ENCODE results near the gene RCAN1.
"Not testable (repeated sequence)": the region's sequence is repeated elsewhere in the genome, so short reads cannot be mapped to it uniquely, and the experiment has no call there.

RCAN1 gene

GRCh38 chr21:34514576-34515115 is 100.3 kb downstream of the RCAN1 start:
- DNase-seq (ENCODE audit: low spot score) = no peak

GRCh38 chr21:34513129-34513675 is 101.7 kb downstream of the RCAN1 start:
- DNase-seq (ENCODE audit: low spot score) = no peak

GRCh38 chr21:34511787-34512455 is 103.0 kb downstream of the RCAN1 start, which contains the start of gene KCNE1:
Gene KCNE1 (minus strand): TSS chr21:34512210. CDS start chr21:34449634, 62,576 bp downstream.
- no peak for DNase-seq (ENCODE audit: low spot score)

GRCh38 chr21:34511181-34511580 is 103.7 kb downstream of the RCAN1 start:
- DNase-seq (ENCODE audit: low spot score) = no peak

- peak; percentile 73 for DNase-seq (ENCODE audit: low spot score)
Measured at GRCh38 chr21:34510148-34511142, 104.5 kb downstream of the RCAN1 start.

GRCh38 chr21:34509151-34509550 is 105.8 kb downstream of the RCAN1 start:
- DNase-seq (ENCODE audit: low spot score) = no peak

- no peak for DNase-seq (ENCODE audit: low spot score)
Measured at GRCh38 chr21:34504595-34504994, 110.3 kb downstream of the RCAN1 start.

GRCh38 chr21:34502480-34503106 is 112.3 kb downstream of the RCAN1 start:
- DNase-seq (ENCODE audit: low spot score) = no peak

GRCh38 chr21:34501716-34502115 is 113.2 kb downstream of the RCAN1 start:
- DNase-seq (ENCODE audit: low spot score) = no peak

- no peak for DNase-seq (ENCODE audit: low spot score)
Measured at GRCh38 chr21:34500191-34500590, 114.7 kb downstream of the RCAN1 start.

GRCh38 chr21:34499116-34499515 is 115.8 kb downstream of the RCAN1 start:
- DNase-seq (ENCODE audit: low spot score) = no peak

GRCh38 chr21:34498623-34499022 is 116.3 kb downstream of the RCAN1 start:
- no peak for DNase-seq (ENCODE audit: low spot score)

- DNase-seq (ENCODE audit: low spot score) = not testable (repeated sequence)
Measured at GRCh38 chr21:34483854-34484253, 131.1 kb downstream of the RCAN1 start.

GRCh38 chr21:34483435-34483834 is 131.5 kb downstream of the RCAN1 start:
- not testable (repeated sequence) for DNase-seq (ENCODE audit: low spot score)

- not testable (repeated sequence) for DNase-seq (ENCODE audit: low spot score)
Measured at GRCh38 chr21:34467333-34467732, 147.6 kb downstream of the RCAN1 start.

All from HuH-7 (cell line).